CD4-positive, alpha-beta T cell (primary cell): ENCODE measurements around the gene ELAPOR2. TPM values are rescaled to one million over a fixed set of nuclear protein-coding genes. Genes with fewer than 3 reads are reported as not detected.

Experiments
- ATAC-seq: fragments of 200-7000 bp; cut with Tn5 transposase; one replicate; pipeline ENCODE4 v1.10.0; 2022; ENCODE audit warnings: mild to moderate bottlenecking; ENCODE audit not compliant: poor library complexity
- CTCF ChIA-PET: fragments of 350-600 bp; sonication (Branson Sonifier 250); formaldehyde crosslinking; loops from one replicate; lab custom pipeline; 2021; ENCODE audit warnings: antibody characterized with exemption, inconsistent platforms; lab: Charles Lee
- POLR2A ChIA-PET: fragments of 350-600 bp; sonication (Branson Sonifier 250); formaldehyde crosslinking; loops from one replicate; lab custom pipeline; 2021; ENCODE audit warnings: antibody characterized with exemption, inconsistent platforms; lab: Charles Lee
- DNase-seq, 14 experiments: peaks; one replicate each; pipeline ENCODE4 v3.0.0-alpha.2; 2013 to 2020; ENCODE audit warnings: mixed read lengths in 2 of 14
- H3K27ac ChIP-seq, 2 donors: one replicate each; pipeline versions ENCODE4 v1.5.1 to v1.7.0; 2013; ENCODE audit warnings: low read length in 2 of 2, low read depth in 1 of 2, mild to moderate bottlenecking in 1 of 2
- H3K27me3 ChIP-seq, 2 experiments: 1 replicate in 1 of 2; 2 replicates in 1 of 2; pipeline versions ENCODE4 v1.6.1 to v1.7.0; 2013; ENCODE audit warnings: low read length in 2 of 2, control low read depth in 1 of 2, mild to moderate bottlenecking in 1 of 2, moderate library complexity in 1 of 2; ENCODE audit not compliant: insufficient read depth in 2 of 2, control insufficient read depth in 1 of 2
- H3K36me3 ChIP-seq: one replicate; pipeline ENCODE4 v1.6.1; 2013; ENCODE audit warnings: low read length, control low read depth; ENCODE audit not compliant: insufficient read depth
- H3K4me1 ChIP-seq: one replicate; pipeline ENCODE4 v1.6.1; 2013; ENCODE audit warnings: low read length, control low read depth; ENCODE audit not compliant: insufficient read depth
- H3K4me3 ChIP-seq: one replicate; pipeline ENCODE4 v1.5.1; 2013; ENCODE audit warnings: mild to moderate bottlenecking, low read length, moderate library complexity
- H3K9me3 ChIP-seq, 2 experiments: 1 replicate in 1 of 2; 2 replicates in 1 of 2; pipeline versions ENCODE4 v1.6.1 to v1.7.0; 2013; ENCODE audit warnings: low read length in 2 of 2, mild to moderate bottlenecking in 2 of 2, control low read depth in 1 of 2, moderate library complexity in 1 of 2; ENCODE audit not compliant: control insufficient read depth in 1 of 2, insufficient read depth in 1 of 2
- H3K27ac Mint-ChIP-seq: one replicate; pipeline ENCODE4 v1.8.0; 2020; ENCODE audit warnings: mixed read lengths
- H3K27me3 Mint-ChIP-seq: one replicate; pipeline ENCODE4 v1.8.0; 2021; ENCODE audit warnings: mixed read lengths
- H3K36me3 Mint-ChIP-seq: one replicate; pipeline ENCODE4 v1.8.0; 2021; ENCODE audit warnings: low read depth, mixed read lengths
- H3K4me1 Mint-ChIP-seq: one replicate; pipeline ENCODE4 v1.8.0; 2021; ENCODE audit warnings: low read depth, mixed read lengths
- H3K4me3 Mint-ChIP-seq: one replicate; pipeline ENCODE4 v1.8.0; 2020; ENCODE audit warnings: mild to moderate bottlenecking, mixed read lengths
- H3K9me3 Mint-ChIP-seq: one replicate; pipeline ENCODE4 v1.8.0; 2020; ENCODE audit warnings: mixed read lengths
- CTCF ChIP-seq: fragments of 200-600 bp; IDR thresholded peaks from one replicate; pipeline ENCODE4 v1.8.0; 2022; ENCODE audit warnings: antibody characterized with exemption, mild to moderate bottlenecking
- intact Hi-C, 2 experiments: fragments of 100-400 bp; cut with DNase I in 1 of 2; cut with micrococcal nuclease in 1 of 2; formaldehyde crosslinking; loops; one replicate each; pipeline versions ENCODE4 v1.15.1 to v1.9.0; 2023 to 2025; cut with DNase I, micrococcal nuclease
- total RNA-seq, 174 experiments: library from RNA in 2 of 174; stranded (reverse) in 2 of 174; gene quantifications; one replicate each; pipeline ENCODE4 v1.2.3 and lab custom pipeline; 2021 to 2026

ELAPOR2 gene
- total RNA-seq, 2 experiments from 2014 or later, result 7.2 to 7.7 TPM

- H3K27ac ChIP-seq, result no peak overlapping the region
- CTCF ChIA-PET, result no interaction called here
Measured at GRCh38 chr7:87027900-87028299, 31.6 kb downstream of the ELAPOR2 start.

GRCh38 chr7:87021285-87021684 is 38.2 kb downstream of the ELAPOR2 start:
- Histone ChIP-seq H3K4me1 (no peaks in the 10 kb centered on the region), H3K27me3 (no peaks in the 10 kb centered on the region), H3K4me3 (no peak overlapping the region), H3K36me3 (no peaks in the 10 kb centered on the region), H3K27ac (no peak overlapping the region), H3K9me3 (no peaks in the 10 kb centered on the region)
- no peak for DNase-seq
- Mint-ChIP-seq H3K9me3 (no peaks in the 10 kb centered on the region), H3K27ac (no peak overlapping the region), H3K27me3 (peaks cover 4% of the 10 kb centered on the region), H3K4me1 (no peaks in the 10 kb centered on the region), H3K4me3 (no peak overlapping the region), H3K36me3 (no peaks in the 10 kb centered on the region)
- no peak for TF ChIP-seq CTCF
- intact Hi-C loops, result no loop called here
- POLR2A ChIA-PET, result no interaction called here
- ATAC-seq, result no peak
- CTCF ChIA-PET, result no interaction called here

More at GRCh38 chr7:87027900-87028299, 31.6 kb downstream of the ELAPOR2 start:
- Mint-ChIP-seq H3K4me3 (no peak overlapping the region), H3K27ac (no peak overlapping the region), H3K9me3 (no peaks in the 10 kb centered on the region), H3K27me3 (peaks cover 9% of the 10 kb centered on the region), H3K4me1 (no peaks in the 10 kb centered on the region), H3K36me3 (no peaks in the 10 kb centered on the region)
- no peaks in the 10 kb centered on the region for H3K36me3 ChIP-seq
- POLR2A ChIA-PET, result no interaction called here
- no peaks in the 10 kb centered on the region for H3K27me3 ChIP-seq
- ATAC-seq (no peak), DNase-seq (no peak)
- intact Hi-C loops, result no loop called here
- no peaks in the 10 kb centered on the region for H3K4me1 ChIP-seq
- H3K4me3 ChIP-seq, result no peak overlapping the region
- no peaks in the 10 kb centered on the region for H3K9me3 ChIP-seq
- no peak for TF ChIP-seq CTCF

GRCh38 chr7:87016606-87017005 is 42.8 kb downstream of the ELAPOR2 start:
- H3K27me3 ChIP-seq, result no peaks in the 10 kb centered on the region
- no peak for TF ChIP-seq CTCF
- Mint-ChIP-seq H3K9me3 (no peaks in the 10 kb centered on the region), H3K36me3 (no peaks in the 10 kb centered on the region), H3K4me1 (no peaks in the 10 kb centered on the region), H3K27me3 (peaks cover 8% of the 10 kb centered on the region), H3K4me3 (no peak overlapping the region), H3K27ac (no peak overlapping the region)
- intact Hi-C loops, result no loop called here
- no peak overlapping the region for H3K27ac ChIP-seq
- no peaks in the 10 kb centered on the region for H3K4me1 ChIP-seq
- ATAC-seq, result no peak
- H3K9me3 ChIP-seq, result no peaks in the 10 kb centered on the region
- ChIA-PET CTCF (no interaction called here), POLR2A (no interaction called here)
- DNase-seq, result no peak
- no peak overlapping the region for H3K4me3 ChIP-seq
- H3K36me3 ChIP-seq, result no peaks in the 10 kb centered on the region
